Brain pericyte (primary cell): ENCODE results near the gene ADAMTS2.

Experiments
- DNase-seq: peaks from one replicate; pipeline ENCODE4 v3.0.0-alpha.2; 2012; ENCODE audit warnings: low read depth, low spot score

The ADAMTS2 gene

DNA sequence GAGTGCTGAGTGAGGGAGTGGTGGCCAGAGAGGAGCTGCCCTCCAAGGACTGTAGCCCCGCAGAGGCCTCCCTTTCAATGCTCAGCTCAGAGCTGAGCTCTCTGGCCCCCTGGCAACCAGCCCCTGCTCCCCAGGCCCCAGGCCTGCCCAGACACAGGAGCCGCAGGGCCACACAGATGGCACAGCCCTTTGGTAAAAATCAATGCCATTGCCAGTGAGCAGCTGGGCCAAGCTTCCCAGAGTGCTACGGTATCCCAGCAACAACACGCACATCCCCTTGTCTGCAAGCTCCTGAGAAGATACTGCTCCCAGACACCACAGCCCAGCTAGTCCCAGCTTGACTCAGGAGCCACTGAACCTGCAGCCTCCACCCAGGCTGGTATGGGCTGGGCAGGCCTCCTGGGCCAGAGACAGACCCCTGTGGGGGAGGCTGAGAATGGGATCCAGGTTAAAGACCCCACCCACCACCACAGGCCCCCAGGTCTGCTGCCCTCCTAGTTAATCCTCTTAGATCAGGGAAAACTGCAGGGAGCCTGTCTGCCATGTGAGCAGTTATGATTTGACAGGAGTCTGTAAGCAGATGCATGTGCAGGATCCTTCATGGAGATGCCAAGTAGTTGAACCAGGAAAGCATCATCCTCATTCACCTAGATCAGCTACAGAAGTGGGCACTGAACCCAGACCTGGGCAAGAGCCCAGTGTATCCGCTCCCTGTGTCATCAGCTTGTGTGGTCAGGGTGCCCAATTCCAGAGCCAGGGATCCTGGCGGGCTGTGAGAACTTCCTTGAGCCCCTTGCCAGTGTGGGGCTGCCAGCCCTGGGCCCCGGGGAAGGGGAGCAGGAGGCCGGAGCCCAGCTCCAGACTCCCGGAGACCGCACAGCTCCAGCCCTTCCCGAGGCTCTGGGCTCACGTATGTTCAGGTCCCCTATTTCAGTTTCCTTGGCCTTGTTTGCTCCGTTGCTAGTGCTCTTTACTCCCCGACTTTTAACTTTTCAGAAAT is 26.7 kb upstream of the ADAMTS2 start:
- DNase-seq, result no peak

DNA sequence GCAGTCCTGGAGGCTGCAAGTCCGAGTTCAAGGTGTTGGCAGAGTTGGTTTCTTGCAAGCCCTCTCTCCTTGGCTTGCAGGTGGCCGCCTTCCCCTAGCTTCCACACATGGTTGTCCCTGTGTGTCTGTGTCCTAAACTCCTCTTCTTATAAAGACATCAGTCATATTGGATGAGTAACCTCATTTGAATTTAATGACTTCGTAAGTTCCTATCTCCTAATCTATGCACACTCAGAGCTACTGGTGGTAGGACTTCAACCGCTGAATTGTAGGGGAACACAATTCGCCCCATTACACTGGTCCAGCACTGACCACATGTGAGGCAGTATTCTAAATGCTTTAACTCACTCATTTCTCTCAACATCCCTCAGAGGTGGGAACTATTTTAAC is 25.9 kb upstream of the ADAMTS2 start:
- no peak for DNase-seq

DNA sequence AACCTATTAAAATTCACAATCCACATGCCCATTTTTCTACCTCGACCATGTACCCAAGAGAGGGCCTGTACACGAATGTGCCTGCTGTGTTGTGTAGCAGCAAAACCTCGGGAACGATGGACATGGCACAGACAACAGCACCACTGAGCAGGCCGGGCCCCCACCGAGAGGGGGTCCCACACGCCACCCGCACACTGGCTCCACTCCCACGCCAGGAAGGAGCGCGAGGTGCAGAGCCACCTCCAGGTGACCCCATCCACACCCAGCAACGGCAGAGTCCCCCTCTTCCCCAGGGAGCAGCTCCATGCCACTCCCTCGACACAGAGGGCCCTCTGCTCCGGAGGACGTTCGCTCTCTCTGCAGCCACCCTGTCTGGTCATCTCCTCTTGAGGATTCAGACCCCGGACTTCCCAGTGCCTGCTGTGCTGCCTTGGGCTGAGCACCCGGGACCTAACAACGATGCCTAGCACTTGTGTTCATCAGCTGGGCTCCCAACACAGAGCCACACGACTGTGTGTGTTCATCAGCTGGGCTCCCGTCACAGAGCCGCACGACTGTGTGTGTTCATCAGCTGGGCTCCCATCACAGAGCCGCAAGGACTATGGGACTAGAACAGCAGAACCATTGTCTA is 25.3 kb upstream of the ADAMTS2 start:
- DNase-seq, result no peak

DNA sequence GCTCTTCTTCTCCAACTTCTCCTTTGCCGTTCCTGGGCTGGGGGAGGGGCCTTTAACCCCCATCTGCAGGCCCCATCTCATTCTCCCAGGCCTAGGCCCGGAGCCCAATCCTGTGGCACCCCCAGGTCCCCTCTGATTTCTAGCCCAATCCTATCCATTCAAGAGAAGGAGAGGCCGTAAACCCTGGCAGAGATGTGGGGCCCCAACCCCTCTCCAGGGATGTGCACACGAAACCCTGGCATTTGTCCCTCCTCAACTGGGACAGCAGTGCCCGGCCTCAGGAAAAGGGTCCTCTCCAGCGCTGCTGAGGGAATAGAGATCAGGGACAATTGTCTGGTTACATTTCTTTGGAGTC is 24.2 kb upstream of the ADAMTS2 start:
- DNase-seq, result no peak

DNA sequence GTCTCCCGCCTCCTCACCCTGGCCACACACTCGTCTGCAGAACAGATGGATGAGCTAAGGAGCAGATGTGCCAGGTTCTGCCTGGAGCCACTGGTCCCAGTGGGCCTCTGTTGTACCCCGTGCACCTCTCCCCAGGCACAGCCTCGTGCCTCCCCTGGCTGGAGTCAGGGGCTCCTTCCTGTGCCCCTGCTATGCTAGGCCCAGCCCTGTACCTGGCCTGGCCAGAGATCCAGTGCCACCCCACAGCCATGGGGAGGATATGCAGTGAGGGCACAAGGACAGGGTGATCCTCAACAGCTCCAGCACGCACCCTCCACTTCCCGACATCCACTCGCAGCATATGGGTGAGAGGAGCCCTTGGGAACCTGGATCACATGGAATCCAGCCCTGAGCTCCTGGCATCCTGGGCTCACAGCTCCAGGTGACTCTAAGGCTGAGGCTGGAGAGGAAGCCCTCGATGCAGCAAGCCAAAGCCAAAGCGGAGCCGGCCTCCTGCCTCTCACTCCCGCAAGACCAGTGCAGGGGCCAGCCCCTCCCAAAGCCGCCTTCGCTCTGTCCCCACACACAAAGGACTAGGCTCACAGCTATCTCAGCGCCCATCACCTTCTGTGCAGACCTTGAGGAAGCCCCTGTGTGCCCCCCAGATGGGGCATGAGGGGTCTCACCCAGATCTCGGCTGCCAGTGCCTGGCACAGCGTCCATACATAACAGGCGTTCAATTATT is 23.7 kb upstream of the ADAMTS2 start:
- no peak for DNase-seq

DNA sequence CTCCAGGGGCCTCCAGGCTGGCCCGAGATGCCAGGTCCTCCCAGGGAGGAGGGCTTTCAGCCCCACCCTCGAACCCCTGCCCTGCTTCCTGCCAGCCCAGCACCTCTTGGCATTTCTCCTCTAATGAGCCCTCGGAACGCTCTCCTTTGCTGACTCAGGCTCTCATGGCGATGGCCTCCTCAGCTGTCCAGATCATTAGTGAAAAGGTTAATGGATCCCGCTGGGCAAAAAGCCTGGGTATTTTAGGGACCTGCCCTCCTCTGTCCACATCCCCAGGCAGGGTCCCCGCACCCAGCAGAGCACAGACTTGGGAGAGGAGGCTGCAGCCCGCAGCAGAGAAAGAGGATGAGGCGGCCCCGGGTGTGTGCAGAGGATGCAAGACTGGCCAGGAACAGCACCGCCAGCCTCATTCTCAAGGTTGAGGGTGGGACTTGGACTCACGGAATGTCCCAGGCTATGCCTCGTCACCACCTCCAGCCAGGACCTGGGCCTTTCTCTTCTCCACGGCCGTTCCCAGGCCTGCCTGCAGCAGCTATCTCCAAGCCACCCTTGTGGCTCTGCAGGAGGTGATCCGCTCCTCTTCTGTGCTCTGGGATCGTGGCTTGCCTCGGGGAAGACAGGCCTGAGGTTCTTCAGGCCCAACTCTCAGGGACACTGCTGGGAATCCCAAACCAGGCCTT is 23.0 kb upstream of the ADAMTS2 start:
- DNase-seq, result no peak

DNA sequence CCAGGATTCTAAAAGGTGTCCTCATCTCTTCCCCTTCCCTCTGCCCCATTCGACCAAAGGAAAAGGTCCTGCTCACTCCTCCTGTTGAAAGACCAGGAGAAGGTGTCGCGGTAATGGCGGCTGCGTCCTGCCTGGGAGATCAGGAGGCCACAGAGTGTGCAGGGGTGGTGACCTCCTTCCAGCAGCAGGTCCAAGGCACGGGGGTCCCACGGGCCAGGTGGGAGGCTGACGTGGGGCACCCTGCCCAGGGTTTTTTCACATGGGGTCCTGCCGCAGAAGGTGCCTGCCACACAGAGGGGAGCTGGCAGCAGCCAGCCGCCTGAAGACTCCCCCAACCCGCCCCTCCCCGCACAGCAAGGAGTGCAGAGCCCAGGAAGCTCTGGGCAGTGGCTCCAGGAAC is 22.2 kb upstream of the ADAMTS2 start:
- DNase-seq, result no peak

DNA sequence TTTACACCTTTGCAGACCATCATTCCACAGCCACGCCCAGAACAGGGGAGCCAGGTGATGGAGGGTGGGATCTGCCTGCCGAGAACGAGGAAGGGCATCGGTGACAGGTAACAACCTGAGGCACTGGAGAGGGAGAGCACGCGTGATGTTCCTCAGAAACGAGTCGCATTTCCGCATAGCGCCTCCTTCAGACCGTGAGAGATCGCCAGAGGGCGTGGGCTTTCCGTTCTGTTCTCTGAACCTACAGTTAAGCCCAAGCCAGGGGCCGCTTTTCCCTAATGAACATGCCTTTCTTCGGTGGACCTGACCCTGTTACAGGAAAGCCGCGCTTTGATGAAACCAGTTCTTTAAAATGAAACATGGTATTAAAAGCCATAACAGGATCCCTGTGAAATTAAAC is 17.1 kb upstream of the ADAMTS2 start:
- DNase-seq, result no peak

DNA sequence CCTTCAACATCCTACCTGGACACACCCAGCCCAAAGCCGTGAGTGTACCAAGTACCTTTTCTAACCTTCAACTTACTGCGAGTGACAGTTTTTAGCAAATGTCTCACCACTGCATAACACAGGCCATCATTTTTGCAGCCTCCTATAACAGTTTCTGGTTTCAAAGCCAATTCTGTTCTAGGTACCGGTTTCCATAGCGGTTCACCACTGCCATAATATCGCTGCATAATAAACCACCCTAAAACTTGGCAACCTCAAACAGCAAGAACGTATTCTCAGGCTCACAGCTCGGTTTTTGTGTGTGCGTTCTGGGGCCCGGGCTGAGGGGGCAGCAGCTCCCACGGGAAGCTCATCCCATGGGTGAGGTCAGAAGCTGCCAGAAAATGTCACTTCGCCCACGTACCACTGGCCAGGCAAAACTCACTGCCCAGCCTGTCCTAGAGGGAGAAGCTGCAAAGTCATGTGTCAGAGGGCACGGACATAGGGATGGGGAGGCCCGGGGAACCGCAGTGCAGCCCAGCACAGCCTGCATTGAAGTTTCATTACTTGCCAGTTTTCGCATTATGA is 15.9 kb upstream of the ADAMTS2 start:
- DNase-seq, result no peak

DNA sequence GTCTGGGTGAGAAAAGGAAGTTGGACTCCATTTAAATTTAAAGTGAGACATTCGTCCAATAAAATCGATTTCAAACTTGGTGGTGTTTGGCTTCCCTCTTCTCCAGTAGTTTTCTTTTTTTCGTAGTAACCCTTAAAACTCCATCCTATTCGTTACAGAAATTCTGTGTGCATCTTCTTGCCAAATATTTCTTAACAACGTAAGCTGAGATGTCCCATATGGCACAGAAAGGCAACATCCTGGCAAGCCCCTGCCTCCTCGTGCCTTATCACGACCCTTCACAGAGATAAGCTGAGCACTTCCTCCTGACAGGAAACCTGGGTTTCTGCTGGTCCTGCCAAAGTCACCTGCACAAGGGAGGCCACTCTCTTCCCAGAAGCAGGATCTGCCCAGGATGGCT is 11.8 kb upstream of the ADAMTS2 start:
- DNase-seq, result no peak

DNA sequence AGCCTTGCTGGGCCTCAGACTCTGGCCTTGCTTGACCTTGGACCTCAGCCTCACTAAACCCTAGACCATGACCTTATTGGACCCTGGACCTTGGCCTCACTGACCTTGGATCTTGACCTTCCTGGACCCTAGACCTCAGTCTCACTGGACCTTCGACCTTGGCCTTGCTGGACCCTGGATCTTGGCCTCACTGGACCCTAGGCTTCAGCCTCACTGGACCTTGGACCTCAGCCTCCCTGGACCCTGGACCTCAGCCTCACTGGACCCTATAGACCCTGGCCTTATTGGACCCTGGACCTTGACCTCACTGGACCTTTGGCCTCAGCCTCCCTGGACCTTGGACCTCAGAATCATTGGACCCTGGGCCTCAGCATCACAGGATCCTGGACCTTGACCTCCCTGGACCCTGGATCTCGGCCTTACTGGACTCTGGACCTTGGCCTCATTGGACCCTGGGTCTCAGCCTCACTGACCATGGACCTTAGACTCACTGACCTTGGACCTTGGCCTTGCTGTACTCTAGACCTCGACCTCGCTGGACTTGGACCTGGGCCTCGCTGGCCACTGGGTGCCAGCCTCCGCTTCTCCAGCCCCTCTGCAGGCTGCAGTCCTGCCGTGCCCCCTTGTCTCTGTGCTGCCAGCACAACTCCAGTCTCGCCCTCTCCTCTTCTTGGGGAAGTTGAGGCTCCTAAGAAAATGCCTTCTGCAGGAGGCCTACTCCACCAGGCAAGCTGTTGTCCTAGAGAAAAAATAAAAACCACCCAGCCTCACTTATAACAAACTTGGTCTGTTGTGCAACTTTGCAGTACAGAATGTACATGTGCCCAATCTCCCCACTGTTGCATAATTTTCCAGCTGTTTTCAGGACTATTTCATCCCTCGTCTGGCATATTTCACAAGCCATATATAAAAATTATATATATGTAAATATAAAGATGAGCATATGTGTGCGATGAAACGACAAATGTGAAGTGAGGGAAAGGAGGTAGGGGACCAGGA is 11.0 kb upstream of the ADAMTS2 start:
- DNase-seq, result no peak

DNA sequence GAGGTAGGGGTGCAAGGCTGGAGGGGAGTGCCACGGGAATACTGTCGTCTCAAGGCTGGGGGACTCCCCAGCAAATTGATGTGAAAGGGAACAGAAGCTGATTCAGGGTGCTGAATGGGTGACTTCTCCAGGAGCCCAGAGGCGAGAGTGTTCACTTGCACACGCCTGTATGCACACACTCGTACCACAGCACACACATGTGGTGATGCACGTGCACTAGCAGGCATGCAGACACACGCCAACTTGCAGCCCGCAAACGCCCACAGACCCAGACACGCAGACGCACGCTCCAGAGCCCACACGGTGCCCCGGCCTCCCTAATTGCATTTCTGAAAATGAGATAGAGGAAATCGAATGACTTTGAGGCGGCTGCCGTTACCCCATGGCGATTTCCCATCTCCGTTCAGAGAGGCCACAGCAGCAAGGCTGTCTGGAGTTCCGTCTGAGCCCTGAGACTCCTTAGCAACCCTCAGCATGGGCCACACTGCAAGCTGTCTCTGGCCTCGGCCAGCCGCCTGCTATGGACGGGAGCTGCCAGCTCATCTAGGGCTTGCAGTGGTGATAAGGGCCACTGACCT is 9.1 kb upstream of the ADAMTS2 start:
- DNase-seq, result no peak

DNA sequence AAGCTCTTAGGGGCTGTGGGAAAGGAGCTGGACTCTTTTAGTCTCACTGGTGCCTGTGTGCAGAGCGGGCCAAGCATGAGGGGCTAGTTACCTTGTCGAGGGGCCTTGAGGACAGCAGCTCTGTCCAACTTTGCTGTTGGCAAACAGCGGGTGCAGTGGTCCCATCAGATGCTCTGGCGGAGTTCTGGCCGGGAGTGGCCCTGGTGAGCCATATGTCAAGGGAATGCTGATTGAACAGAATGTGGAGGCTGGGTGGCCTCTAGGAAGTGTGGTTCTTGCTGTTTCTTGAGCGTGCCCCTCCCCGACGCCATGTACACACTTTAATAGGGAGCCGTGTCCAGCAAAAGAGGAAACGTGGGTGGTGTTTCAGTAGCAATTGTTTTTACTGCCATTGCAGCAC is 3.6 kb upstream of the ADAMTS2 start:
- DNase-seq, result no peak

DNA sequence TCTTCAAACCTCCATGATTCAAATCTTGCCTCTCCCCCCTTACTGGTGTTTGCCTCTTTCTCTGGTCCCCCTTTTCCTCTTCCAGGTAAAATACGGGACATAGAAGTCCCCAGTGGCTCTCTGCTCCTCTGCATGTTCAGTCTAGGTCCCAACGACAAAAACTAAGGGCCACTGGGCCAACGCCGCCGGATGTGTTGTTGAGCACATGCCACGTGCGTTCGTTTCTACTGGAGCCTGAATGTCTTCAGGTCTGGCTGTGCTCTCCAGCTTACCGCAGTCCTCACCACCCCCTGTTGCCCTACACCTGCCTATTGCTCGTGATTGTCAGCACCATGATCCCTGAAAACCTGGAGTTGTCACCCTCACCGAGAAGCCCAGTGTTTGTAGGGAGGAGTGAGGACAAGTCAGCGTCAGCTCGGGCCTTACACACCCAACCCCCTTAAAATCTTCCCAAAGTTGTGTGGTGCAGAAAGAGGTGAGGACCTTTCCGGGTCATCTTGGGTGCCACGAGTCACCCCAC is 2.8 kb upstream of the ADAMTS2 start:
- no peak for DNase-seq

DNA sequence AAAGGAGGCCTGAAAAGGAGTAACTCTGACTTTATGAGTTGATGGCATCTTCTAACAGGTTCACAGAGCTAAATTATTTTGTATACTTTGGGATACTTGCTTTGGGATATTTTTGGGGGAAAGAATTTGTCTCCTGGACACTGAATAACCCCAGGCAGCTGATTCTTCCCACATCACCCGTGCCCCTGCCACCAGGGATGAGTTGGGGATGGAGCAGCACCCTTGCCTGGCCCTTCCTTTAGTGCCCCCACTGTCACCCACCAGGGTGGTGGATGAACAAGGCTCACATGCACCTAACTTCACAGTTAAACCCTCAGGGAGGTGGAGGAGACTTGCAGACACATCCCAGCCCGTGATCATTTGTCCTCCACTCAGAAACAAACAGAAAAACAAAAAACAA is 2.3 kb upstream of the ADAMTS2 start:
- DNase-seq, result no peak

DNA sequence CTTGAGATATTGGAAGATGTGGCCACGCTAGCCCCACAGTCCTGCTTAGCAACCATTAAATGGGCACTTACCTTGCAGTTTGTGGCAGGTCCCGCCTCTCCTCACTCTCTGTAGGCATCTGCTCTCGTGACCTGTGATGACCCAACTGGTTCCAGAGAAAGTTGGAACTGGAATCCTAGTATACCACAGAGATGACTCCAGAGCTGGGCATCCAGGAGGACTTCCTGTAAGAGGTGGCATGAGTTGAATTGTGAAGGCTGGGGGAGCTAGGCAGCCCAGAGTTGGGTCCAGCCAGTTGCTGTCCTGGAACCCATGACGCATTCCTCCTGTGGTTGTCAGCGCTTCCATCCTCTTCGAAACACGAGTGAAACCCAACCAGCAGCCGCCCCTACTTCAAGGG is 1.6 kb upstream of the ADAMTS2 start:
- no peak for DNase-seq

DNA sequence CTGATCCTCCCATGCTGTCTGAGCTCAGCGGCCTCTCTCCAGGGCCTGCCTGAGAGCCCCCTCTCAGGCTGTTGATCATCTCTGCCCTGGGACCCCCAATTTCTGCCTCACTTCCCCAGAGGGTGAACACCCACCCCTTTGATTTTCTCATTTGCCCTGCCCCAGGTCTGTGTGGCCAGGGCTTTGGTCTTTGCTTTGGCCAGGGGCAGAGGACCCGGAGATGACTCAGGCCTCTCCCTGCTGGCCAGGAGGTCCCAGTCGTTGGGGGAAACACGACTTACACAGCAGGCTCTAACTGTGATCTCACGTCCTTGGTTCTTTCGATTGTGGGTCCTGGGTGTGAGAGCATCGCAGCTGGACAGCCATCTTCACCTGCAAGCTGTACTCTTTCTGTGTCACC is 1.1 kb upstream of the ADAMTS2 start:
- DNase-seq, result no peak

DNA sequence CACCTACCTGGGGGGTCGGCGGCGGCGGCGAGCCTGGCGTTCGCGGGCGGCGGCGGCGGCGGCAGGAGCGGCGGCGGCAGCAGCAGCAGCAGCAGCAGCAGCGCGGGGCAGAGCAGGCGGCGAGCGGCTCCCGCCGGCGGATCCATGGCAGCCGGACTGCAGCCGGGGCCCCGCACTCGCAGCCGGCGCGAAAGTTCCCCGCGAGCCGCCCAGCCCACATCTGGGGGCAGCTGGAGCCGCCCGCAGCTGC is 153 bp downstream of the ADAMTS2 start:
- no peak for DNase-seq

DNA sequence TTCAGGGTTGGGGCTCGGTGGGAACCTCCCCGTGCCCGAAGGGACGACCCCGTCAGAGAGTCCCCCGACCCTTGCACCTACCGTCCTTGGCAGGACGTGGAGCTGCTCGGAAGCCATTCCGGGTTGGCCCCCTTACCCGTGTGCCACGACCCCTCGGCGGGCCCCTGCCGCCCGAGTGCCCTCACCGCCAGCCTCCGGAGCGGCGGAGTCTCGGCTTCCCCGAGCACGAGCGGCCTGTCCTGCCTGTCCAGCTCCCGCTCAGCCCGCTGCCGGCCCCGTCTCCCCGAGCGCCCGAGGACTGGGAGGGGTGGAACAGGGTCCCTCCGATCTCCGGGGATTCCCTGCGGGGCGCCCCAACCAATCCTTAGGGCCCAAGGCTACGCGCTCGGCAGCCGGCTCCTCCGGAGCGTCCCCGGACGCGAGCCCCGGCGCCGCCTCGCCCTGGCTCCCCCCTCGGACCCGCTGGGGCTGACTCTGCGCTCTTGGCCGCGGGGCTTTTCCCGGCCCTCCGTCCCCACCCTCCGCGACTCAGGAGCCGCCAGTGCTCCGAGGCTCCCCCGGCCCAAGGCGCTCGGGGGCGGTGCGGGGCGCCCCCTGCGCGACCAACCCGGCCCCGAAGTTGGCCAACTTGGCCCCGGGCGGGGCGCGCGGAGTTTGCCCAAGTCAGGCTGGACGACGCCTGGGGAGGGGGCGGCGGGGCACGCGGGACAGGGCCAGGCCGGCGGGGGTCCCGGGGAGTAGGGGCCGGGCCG is 654 bp downstream of the ADAMTS2 start:
- no peak for DNase-seq
